ENCODE measurements around the gene TPM3.

- TF ChIP-seq POLR2AphosphoS5 (IDR thresholded peaks at IDR 0.05) (no peak), POLR2A (IDR thresholded peaks at IDR 0.05) (no peak), CTCF (IDR thresholded peaks at IDR 0.05) (no peak)
Measured at GRCh38 chr1:154142358-154142757, 49.5 kb downstream of the TPM3 start.

Data from transverse colon (tissue), 4 donors.